Measurements from ENCODE around the gene ZNF217.
"Not testable (repeated sequence)": the region's sequence is repeated elsewhere in the genome, so short reads cannot be mapped to it uniquely, and the experiment has no call there.

Gene ZNF217

GRCh38 chr20:53621482-53622246, 28.0 kb upstream of the ZNF217 start:
- DNase-seq: no peak

GRCh38 chr20:53618490-53619000, 24.9 kb upstream of the ZNF217 start:
- not testable (repeated sequence) for DNase-seq

- no peak for DNase-seq
These were observed 24.3 kb upstream of the ZNF217 start for GRCh38 chr20:53617791-53618489.

- DNase-seq: not testable (repeated sequence)
These were observed 22.9 kb upstream of the ZNF217 start for GRCh38 chr20:53616489-53616888.

GRCh38 chr20:53613748-53614147, 20.1 kb upstream of the ZNF217 start:
- DNase-seq: no peak

- DNase-seq: not testable (repeated sequence)
These were observed 18.6 kb upstream of the ZNF217 start for GRCh38 chr20:53612289-53612688.

- no peak for DNase-seq
These were observed 17.8 kb upstream of the ZNF217 start for GRCh38 chr20:53611449-53611894.

- DNase-seq: peak; percentile 60
These were observed 16.1 kb upstream of the ZNF217 start for GRCh38 chr20:53609491-53610445.

- DNase-seq: peak; percentile 5
These were observed 15.1 kb upstream of the ZNF217 start for GRCh38 chr20:53608456-53609452.

GRCh38 chr20:53608071-53608455, 14.4 kb upstream of the ZNF217 start:
- DNase-seq: no peak

- DNase-seq: no peak
These were observed 12.8 kb upstream of the ZNF217 start for GRCh38 chr20:53606364-53606985.

GRCh38 chr20:53605401-53605800, 11.8 kb upstream of the ZNF217 start:
- DNase-seq: not testable (repeated sequence)

- not testable (repeated sequence) for DNase-seq
These were observed 11.2 kb upstream of the ZNF217 start for GRCh38 chr20:53604846-53605245.

GRCh38 chr20:53602661-53603060, 9.0 kb upstream of the ZNF217 start:
- DNase-seq: no peak

- no peak for DNase-seq
These were observed 6.4 kb upstream of the ZNF217 start for GRCh38 chr20:53599910-53600632.

GRCh38 chr20:53599378-53599777, 5.7 kb upstream of the ZNF217 start:
- DNase-seq: no peak

- DNase-seq: no peak
These were observed 5.4 kb upstream of the ZNF217 start for GRCh38 chr20:53599044-53599362.

GRCh38 chr20:53598140-53599043, 4.8 kb upstream of the ZNF217 start:
- DNase-seq: no peak

- DNase-seq: no peak
These were observed 4.0 kb upstream of the ZNF217 start for GRCh38 chr20:53597521-53598120.

Data from stimulated activated naive CD4-positive, alpha-beta T cell treated with Interleukin-2 at 50 U/mL for 16 hours (primary cell).